NCI-H2081 (cell line): ENCODE results near the gene SYT11.
"Not testable (repeated sequence)": the region's sequence is repeated elsewhere in the genome, so short reads cannot be mapped to it uniquely, and the experiment has no call there.

ENCODE experiments used
- DNase-seq, 2 experiments: peaks; one replicate each; lab custom pipeline; 2025; lab: John Stamatoyannopoulos, UW

SYT11 gene

GRCh38 chr1:155859234-155859829 lies at the start of gene SYT11:
Gene SYT11 (plus strand): TSS chr1:155859567. CDS start chr1:155859762, 195 bp downstream.
- DNase-seq: peak; percentile 99

GRCh38 chr1:155812878-155813277 lies 46.5 kb upstream of the SYT11 start:
- DNase-seq: no peak

GRCh38 chr1:155813672-155814071 lies 45.7 kb upstream of the SYT11 start:
- DNase-seq: no peak

GRCh38 chr1:155816351-155816750 lies 43.0 kb upstream of the SYT11 start:
- DNase-seq: no peak

- no peak for DNase-seq
These were observed 31.9 kb upstream of the SYT11 start for GRCh38 chr1:155827450-155827849.

GRCh38 chr1:155831279-155831976 lies 27.9 kb upstream of the SYT11 start:
- DNase-seq: no peak

- no peak for DNase-seq
These were observed 25.6 kb upstream of the SYT11 start for GRCh38 chr1:155833665-155834295.

GRCh38 chr1:155834296-155834926 lies 25.0 kb upstream of the SYT11 start:
- no peak for DNase-seq

GRCh38 chr1:155834927-155835399 lies 24.4 kb upstream of the SYT11 start:
- not testable (repeated sequence) for DNase-seq

GRCh38 chr1:155835548-155835947 lies 23.8 kb upstream of the SYT11 start:
- DNase-seq: no peak

- no peak for DNase-seq
These were observed 19.0 kb upstream of the SYT11 start for GRCh38 chr1:155840386-155840785.

GRCh38 chr1:155844860-155845421 lies 14.4 kb upstream of the SYT11 start:
- DNase-seq: no peak

GRCh38 chr1:155847823-155848529 lies 11.4 kb upstream of the SYT11 start:
- no peak for DNase-seq

- DNase-seq: no peak
These were observed 9.0 kb upstream of the SYT11 start for GRCh38 chr1:155850345-155850744.

GRCh38 chr1:155856257-155856974 lies 3.0 kb upstream of the SYT11 start:
- DNase-seq: no peak

GRCh38 chr1:155856975-155857930 lies 2.1 kb upstream of the SYT11 start, which contains the start of gene GON4L:
Gene GON4L (minus strand): TSS chr1:155857214. CDS start chr1:155853780, 3,434 bp downstream.
- peak; percentile 97 to 99 for DNase-seq

GRCh38 chr1:155858800-155859233 lies 550 bp upstream of the SYT11 start:
- DNase-seq: no peak

- peak; percentile 90 to 94 for DNase-seq
These were observed 809 bp downstream of the SYT11 start for GRCh38 chr1:155859881-155860871.
